Keratinocyte (primary cell): ENCODE results near the gene ATF7IP. TPM values are rescaled to one million over a fixed set of nuclear protein-coding genes. Genes with fewer than 3 reads are reported as not detected.

ENCODE experiments used
- DNase-seq: peaks from one replicate; pipeline ENCODE4 v3.0.0-alpha.2; 2011; ENCODE audit warnings: low read depth, missing footprints, low spot score
- FAIRE-seq: peaks from 2 replicates; lab custom pipeline; 2011; peaks lifted over from hg19 to GRCh38; lab: Jason Lieb, UNC
- H2AFZ ChIP-seq: 2 replicates; pipeline ENCODE4 v1.6.0; 2012; ENCODE audit warnings: low read length, control low read depth, inconsistent platforms; ENCODE audit not compliant: control insufficient read depth
- H3K27ac ChIP-seq: 2 replicates; pipeline ENCODE4 v1.5.1; 2011; ENCODE audit warnings: low read length; ENCODE audit not compliant: control insufficient read depth, insufficient read depth
- H3K27me3 ChIP-seq: 3 replicates; pipeline ENCODE4 v1.6.0; 2011; ENCODE audit warnings: low read length; ENCODE audit not compliant: control insufficient read depth, insufficient read depth; ENCODE audit errors: extremely low read depth
- H3K36me3 ChIP-seq, 2 experiments: 2 replicates in 1 of 2; 3 replicates in 1 of 2; pipeline ENCODE4 v1.5.1; 2011; ENCODE audit warnings: low read length in 2 of 2, mild to moderate bottlenecking in 1 of 2; ENCODE audit not compliant: control insufficient read depth in 2 of 2, insufficient read depth in 2 of 2; ENCODE audit errors: extremely low read depth in 1 of 2
- H3K4me1 ChIP-seq: 3 replicates; pipeline ENCODE4 v1.5.1; 2011; ENCODE audit warnings: low read length; ENCODE audit not compliant: control insufficient read depth, insufficient read depth; ENCODE audit errors: extremely low read depth
- H3K4me2 ChIP-seq: 3 replicates; pipeline ENCODE4 v1.6.0; 2011; ENCODE audit warnings: low read depth, low read length; ENCODE audit not compliant: control insufficient read depth, insufficient read depth; ENCODE audit errors: extremely low read depth
- H3K4me3 ChIP-seq, 3 experiments: fragments of 200-600 bp in 1 of 3; sonication (generic) in 1 of 3; 2 replicates in 2 of 3; 3 replicates in 1 of 3; pipeline ENCODE4 v1.5.1; 2011 to 2016; ENCODE audit warnings: low read length in 3 of 3, mild to moderate bottlenecking in 3 of 3, control low read depth in 2 of 3, inconsistent platforms in 1 of 3, low read depth in 1 of 3, mixed read lengths in 1 of 3, mixed run types in 1 of 3, moderate library complexity in 1 of 3; ENCODE audit not compliant: control insufficient read depth in 2 of 3, insufficient read depth in 2 of 3; ENCODE audit errors: extremely low read depth in 1 of 3
- H3K79me2 ChIP-seq: 2 replicates; pipeline ENCODE4 v1.6.0; 2012; ENCODE audit warnings: low read length; ENCODE audit not compliant: control insufficient read depth, insufficient read depth
- H3K9ac ChIP-seq: 3 replicates; pipeline ENCODE4 v1.6.0; 2011; ENCODE audit warnings: low read length; ENCODE audit not compliant: control insufficient read depth, insufficient read depth; ENCODE audit errors: extremely low read depth
- H3K9me1 ChIP-seq: 3 replicates; pipeline ENCODE4 v1.6.0; 2011; ENCODE audit warnings: low read length; ENCODE audit not compliant: control insufficient read depth, insufficient read depth; ENCODE audit errors: extremely low read depth
- H3K9me3 ChIP-seq: 2 replicates; pipeline ENCODE4 v1.5.1; 2012; ENCODE audit warnings: low read depth, low read length; ENCODE audit not compliant: control insufficient read depth
- H4K20me1 ChIP-seq: 3 replicates; pipeline ENCODE4 v1.6.0; 2011; ENCODE audit warnings: low read length; ENCODE audit not compliant: control insufficient read depth, insufficient read depth; ENCODE audit errors: extremely low read depth
- CTCF ChIP-seq, 3 experiments: IDR thresholded peaks in 1 of 3; conservative IDR thresholded peaks in 1 of 3; optimal IDR thresholded peaks in 1 of 3; 2 replicates in 2 of 3; 3 replicates in 1 of 3; pipeline versions ENCODE3 to v1.5.1; 2011; ENCODE audit warnings: low read length in 3 of 3, mild to moderate bottlenecking in 3 of 3, moderate library complexity in 2 of 3, control low read depth in 1 of 3, inconsistent platforms in 1 of 3; ENCODE audit not compliant: insufficient read depth in 2 of 3; ENCODE audit errors: extremely low read depth in 1 of 3
- EZH2 ChIP-seq: IDR thresholded peaks from one replicate; pipeline ENCODE4 v1.6.1; 2012; ENCODE audit warnings: inconsistent platforms, mild to moderate bottlenecking, low read length, moderate library complexity
- dilution Hi-C: fragments of 300-500 bp; cut with MboI; formaldehyde crosslinking; loops from one replicate; pipeline ENCODE4 v1.7.0; 2020; ENCODE audit warnings: low sequenced_read_pairs; ENCODE audit not compliant: extremely low pct_ligation_motif_present
- polyA plus RNA-seq, 5 experiments: library from polyadenylated mRNA; depleted of rRNA in 3 of 5; stranded (reverse) in 3 of 5; stranded (forward) in 1 of 5; unstranded in 1 of 5; fragments of >200 nt; gene quantifications; 1 replicate in 1 of 5; 2 replicates in 3 of 5; 3 replicates in 1 of 5; pipeline versions ENCODE4 v1.2.1 to v1.2.3, GENCODE V29; 2011 to 2012; ENCODE audit warnings: missing spikeins in 2 of 5, low read depth in 1 of 5, low replicate concordance in 1 of 5

ATF7IP gene
- polyA plus RNA-seq, 1 donor (not counting 4 experiments of a cell fraction or from before 2014, with no cell fraction given) = 16.3 TPM

DNA sequence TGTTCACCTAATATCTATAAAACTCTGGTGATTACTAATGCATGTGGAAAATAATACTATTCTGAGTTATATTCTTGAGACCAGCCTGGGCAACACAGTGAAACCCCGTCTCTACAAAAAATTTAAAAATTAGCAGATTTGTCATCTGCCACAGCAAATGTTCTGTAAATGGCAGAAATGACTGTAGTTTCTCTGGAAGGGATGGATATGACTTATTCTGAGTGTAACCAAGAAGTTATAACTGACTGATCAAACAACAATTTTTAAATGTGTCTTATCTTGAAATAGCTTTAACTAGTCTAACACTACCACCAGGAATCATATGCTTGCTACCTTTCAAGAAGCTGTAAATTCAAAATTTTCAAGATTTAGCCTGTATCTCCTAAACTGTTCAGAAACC is 113.5 kb downstream of the ATF7IP start:
- Histone ChIP-seq H3K4me2 (no peak overlapping the region), H4K20me1 (no peaks in the 10 kb centered on the region), H3K4me3 (no peak overlapping the region), H3K79me2 (no peaks in the 10 kb centered on the region), H3K27me3 (no peaks in the 10 kb centered on the region), H3K36me3 (peaks cover 4 to 8% of the 10 kb centered on the region in 2 experiments), H3K27ac (no peak overlapping the region), H2AFZ (no peak overlapping the region), H3K9me1 (no peaks in the 10 kb centered on the region), H3K9me3 (peaks cover 2% of the 10 kb centered on the region), H3K4me1 (peaks cover 8% of the 10 kb centered on the region), H3K9ac (no peak overlapping the region)
- dilution Hi-C loops = no loop called here
- DNase-seq (no peak), FAIRE-seq (no peak)
- TF ChIP-seq CTCF (optimal IDR thresholded peaks at IDR 0.05 in 1 of 3, IDR thresholded peaks at IDR 0.05 in 1 of 3, conservative IDR thresholded peaks at IDR 0.05 in 1 of 3; ENCODE audit: extremely low read depth in 1 of 3, insufficient read depth in 2 of 3, low read length in 3 of 3) = no peak
- no peak for TF ChIP-seq EZH2

DNA sequence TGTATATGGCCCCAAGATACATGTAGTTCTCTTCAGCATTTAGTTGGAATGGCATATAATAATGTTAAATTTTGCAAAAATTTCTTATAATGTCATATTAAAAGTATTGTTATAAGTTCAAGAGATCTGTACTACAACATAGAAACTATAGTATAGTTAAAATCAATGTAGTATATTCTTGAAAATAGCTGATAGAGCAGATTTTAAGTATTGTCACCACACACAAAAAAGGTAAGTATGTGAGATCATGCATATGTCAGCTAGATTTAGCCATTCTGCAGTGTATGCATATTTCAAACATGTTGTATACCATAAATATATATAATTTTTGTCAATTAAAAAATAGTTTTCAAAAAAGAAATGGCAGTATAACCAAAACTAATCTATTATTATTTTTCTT is 115.7 kb downstream of the ATF7IP start:
- no peaks in the 10 kb centered on the region for H3K9me1 ChIP-seq
- H3K79me2 ChIP-seq = no peaks in the 10 kb centered on the region
- H3K36me3 ChIP-seq = peaks cover 9 to 11% of the 10 kb centered on the region in 2 experiments
- DNase-seq (no peak), FAIRE-seq (no peak)
- no peaks in the 10 kb centered on the region for H4K20me1 ChIP-seq
- no peak for TF ChIP-seq CTCF (optimal IDR thresholded peaks at IDR 0.05 in 1 of 3, IDR thresholded peaks at IDR 0.05 in 1 of 3, conservative IDR thresholded peaks at IDR 0.05 in 1 of 3; ENCODE audit: extremely low read depth in 1 of 3, insufficient read depth in 2 of 3, low read length in 3 of 3)
- no peak for TF ChIP-seq EZH2
- no peak overlapping the region for H3K9ac ChIP-seq
- no peak overlapping the region for H3K4me3 ChIP-seq
- dilution Hi-C loops = no loop called here
- no peak overlapping the region for H3K4me2 ChIP-seq
- peaks cover 8% of the 10 kb centered on the region for H3K4me1 ChIP-seq
- no peak overlapping the region for H3K27ac ChIP-seq
- H3K9me3 ChIP-seq = no peaks in the 10 kb centered on the region
- no peaks in the 10 kb centered on the region for H3K27me3 ChIP-seq
- H2AFZ ChIP-seq = no peak overlapping the region
